Activated CD8-positive, alpha-beta memory T cell treated with anti-CD3 and anti-CD28 coated beads, Interleukin-2, amount 10 ng/mL, durations not matched to agents 7 days and 5 days (primary cell): ENCODE results near the gene PPP3CA. TPM values are rescaled to one million over a fixed set of nuclear protein-coding genes. Genes with fewer than 3 reads are reported as not detected.
"Not testable (repeated sequence)": the region's sequence is repeated elsewhere in the genome, so short reads cannot be mapped to it uniquely, and the experiment has no call there.

Source experiments
- ATAC-seq: fragments of 150-1000 bp; cut with Tn5 transposase; one replicate; pipeline ENCODE4 v1.10.0; 2021; ENCODE audit warnings: moderate library complexity
- CTCF ChIA-PET: fragments of 350-600 bp; sonication (Branson Sonifier 250); formaldehyde crosslinking; loops from one replicate; lab custom pipeline; 2021; ENCODE audit warnings: antibody characterized with exemption; lab: Charles Lee
- DNase-seq: peaks from one replicate; pipeline ENCODE4 v3.0.0-alpha.2; 2020
- H3K27ac Mint-ChIP-seq: one replicate; pipeline ENCODE4 v1.8.0; 2021; ENCODE audit warnings: mild to moderate bottlenecking, mixed read lengths
- H3K27me3 Mint-ChIP-seq: one replicate; pipeline ENCODE4 v1.8.0; 2021; ENCODE audit warnings: mixed read lengths
- H3K36me3 Mint-ChIP-seq: one replicate; pipeline ENCODE4 v1.8.0; 2021; ENCODE audit warnings: mild to moderate bottlenecking, mixed read lengths
- H3K4me1 Mint-ChIP-seq: one replicate; pipeline ENCODE4 v1.8.0; 2021; ENCODE audit warnings: mixed read lengths
- H3K4me3 Mint-ChIP-seq: one replicate; pipeline ENCODE4 v1.8.0; 2021; ENCODE audit warnings: mild to moderate bottlenecking, moderate library complexity, mixed read lengths
- H3K9me3 Mint-ChIP-seq: one replicate; pipeline ENCODE4 v1.8.0; 2022; ENCODE audit warnings: low read depth, mixed read lengths
- total RNA-seq, 2 experiments: library from RNA; stranded (reverse); gene quantifications; one replicate each; pipeline ENCODE4 v1.2.3, GENCODE V29; 2021

PPP3CA gene
- total RNA-seq, 2 experiments from 2014 or later = 30.4 to 50.9 TPM

DNA sequence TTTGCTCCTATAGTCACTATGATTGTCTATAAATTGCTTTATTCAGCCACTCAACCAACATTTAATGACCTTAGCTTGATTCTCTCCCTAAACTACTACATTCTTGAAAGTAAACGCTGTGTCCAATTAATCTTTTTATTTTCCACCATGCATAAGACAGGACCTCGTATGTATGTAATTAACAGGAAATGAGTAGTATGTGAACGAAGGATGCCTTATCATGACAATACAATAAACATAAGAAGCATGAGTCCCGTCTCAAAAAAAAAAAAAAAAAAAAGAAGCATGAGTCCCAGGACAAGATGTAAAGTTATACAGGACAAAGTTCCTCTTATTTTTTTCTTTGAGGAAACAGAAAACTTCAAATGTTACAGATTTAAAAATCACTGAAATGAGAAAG lies 92.5 kb downstream of the PPP3CA start:
- Mint-ChIP-seq H3K27me3 (no peaks in the 10 kb centered on the region), H3K36me3 (peaks cover 1% of the 10 kb centered on the region), H3K4me1 (peaks cover 22% of the 10 kb centered on the region), H3K27ac (no peak overlapping the region), H3K9me3 (no peaks in the 10 kb centered on the region), H3K4me3 (no peak overlapping the region)
- no peak for DNase-seq
- CTCF ChIA-PET = interaction anchor here (0.7 kb wide), 1 partner anchor 20 kb away, joined by 4 read pairs; no protein-coding TSS in a partner anchor
- ATAC-seq = no peak

DNA sequence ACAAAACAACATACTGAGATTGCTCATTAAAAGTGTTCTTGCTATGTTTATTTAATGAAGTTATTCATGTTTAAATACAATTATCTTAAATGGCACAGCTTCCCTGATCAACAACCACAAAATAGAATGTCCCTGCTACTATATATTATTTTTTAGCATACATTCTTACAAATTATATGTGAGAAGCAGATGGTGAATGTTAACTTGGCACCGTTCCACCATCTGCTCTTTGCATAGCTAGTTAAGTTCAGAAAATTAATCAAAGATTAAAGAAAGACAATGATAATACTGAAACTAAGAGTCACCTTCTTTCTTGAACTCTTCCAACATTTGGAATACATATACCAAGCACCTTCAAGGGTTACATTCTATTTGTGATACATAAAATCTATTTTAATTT lies 94.2 kb downstream of the PPP3CA start:
- CTCF ChIA-PET = no interaction called here
- no peaks in the 10 kb centered on the region for H3K27me3 Mint-ChIP-seq
- DNase-seq = no peak
- H3K9me3 Mint-ChIP-seq = no peaks in the 10 kb centered on the region
- peaks cover 10% of the 10 kb centered on the region for H3K4me1 Mint-ChIP-seq
- H3K36me3 Mint-ChIP-seq = no peaks in the 10 kb centered on the region
- H3K27ac Mint-ChIP-seq = no peak overlapping the region
- H3K4me3 Mint-ChIP-seq = no peak overlapping the region
- ATAC-seq = no peak

DNA sequence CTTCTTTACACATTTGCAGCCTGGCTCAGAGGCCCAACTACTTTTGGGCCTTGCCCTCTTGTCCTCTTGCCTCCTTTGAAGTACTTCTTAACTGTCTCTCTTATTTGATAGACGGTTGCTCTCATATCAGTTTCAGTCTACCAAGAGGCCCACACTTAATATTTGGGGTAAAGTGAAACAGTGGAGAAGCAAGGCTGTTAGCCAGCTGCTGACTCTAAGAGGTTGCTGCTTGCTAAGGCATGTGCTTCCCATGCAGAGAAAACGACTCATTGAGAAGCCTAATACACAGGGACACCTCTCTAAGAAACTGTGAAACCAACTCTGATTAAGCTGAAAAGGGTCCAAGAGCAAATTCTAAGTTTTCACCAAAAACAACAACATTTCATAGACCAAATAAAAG lies 94.6 kb downstream of the PPP3CA start:
- no peak for ATAC-seq
- Mint-ChIP-seq H3K4me3 (no peak overlapping the region), H3K9me3 (no peaks in the 10 kb centered on the region), H3K4me1 (peaks cover 10% of the 10 kb centered on the region), H3K27me3 (no peaks in the 10 kb centered on the region), H3K27ac (no peak overlapping the region), H3K36me3 (no peaks in the 10 kb centered on the region)
- CTCF ChIA-PET = no interaction called here
- DNase-seq = no peak

DNA sequence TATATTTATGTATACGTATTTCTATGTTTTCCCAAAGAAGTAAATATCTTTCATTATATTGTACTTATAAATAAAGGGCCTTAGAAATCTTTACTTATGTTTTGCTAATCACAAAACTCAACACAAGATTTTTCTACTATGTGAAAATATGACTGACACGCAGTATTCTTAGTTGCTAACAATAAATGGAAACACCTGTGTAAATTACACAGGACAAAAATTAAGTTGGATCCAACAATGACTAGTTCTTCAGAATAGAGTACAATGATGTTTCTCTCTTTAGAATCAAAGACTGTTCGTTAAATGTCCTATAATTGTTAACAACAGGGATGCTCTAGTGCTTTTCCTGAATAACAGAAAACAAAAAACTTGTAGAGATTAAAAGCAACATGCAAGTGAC lies 96.1 kb downstream of the PPP3CA start:
- peaks cover 2% of the 10 kb centered on the region for H3K36me3 Mint-ChIP-seq
- CTCF ChIA-PET = no interaction called here
- H3K27me3 Mint-ChIP-seq = no peaks in the 10 kb centered on the region
- no peak for DNase-seq
- peaks cover 10% of the 10 kb centered on the region for H3K4me1 Mint-ChIP-seq
- H3K27ac Mint-ChIP-seq = no peak overlapping the region
- no peak overlapping the region for H3K4me3 Mint-ChIP-seq
- ATAC-seq = no peak
- no peaks in the 10 kb centered on the region for H3K9me3 Mint-ChIP-seq

DNA sequence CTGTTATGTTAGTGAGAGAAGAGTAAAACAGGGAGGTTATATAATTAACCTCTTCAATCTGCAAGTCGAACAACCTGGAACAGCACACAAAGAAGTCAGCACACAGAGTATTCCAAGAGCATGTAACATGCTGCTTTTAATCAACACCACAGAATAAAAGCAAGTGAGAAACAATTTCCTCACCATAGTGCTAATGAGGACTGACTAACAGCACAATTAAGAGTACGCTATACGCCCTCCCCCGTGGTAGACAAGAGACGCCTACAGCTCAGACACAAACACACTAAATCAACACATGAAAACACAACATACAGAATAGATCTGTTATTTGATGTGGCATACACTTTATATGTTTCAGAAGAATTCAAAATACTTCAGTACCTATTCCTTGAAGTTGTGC lies 103.0 kb downstream of the PPP3CA start:
- Mint-ChIP-seq H3K4me1 (peaks cover 3% of the 10 kb centered on the region), H3K4me3 (no peak overlapping the region), H3K27ac (no peak overlapping the region), H3K9me3 (no peaks in the 10 kb centered on the region), H3K36me3 (peaks cover 2% of the 10 kb centered on the region), H3K27me3 (no peaks in the 10 kb centered on the region)
- DNase-seq (no peak), ATAC-seq (no peak)
- CTCF ChIA-PET = no interaction called here

DNA sequence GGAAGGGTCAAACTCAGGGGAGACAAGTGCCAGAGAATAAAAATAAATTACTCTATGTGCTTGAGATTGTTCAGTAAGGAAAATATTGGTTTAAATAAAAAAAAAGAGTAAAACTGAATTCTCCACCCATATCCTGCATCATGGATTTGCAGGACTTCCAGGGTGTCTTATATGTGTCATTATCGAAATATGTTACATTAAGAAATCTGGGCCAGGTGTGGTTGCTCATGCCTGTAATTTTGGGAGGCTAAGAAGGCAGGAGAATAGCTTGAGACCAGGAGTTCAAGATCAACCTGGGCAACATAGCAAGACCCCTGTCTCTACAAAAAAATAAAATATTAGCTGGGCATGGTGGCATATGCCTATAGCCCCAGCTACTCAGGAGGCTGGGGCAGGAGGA lies 104.9 kb downstream of the PPP3CA start:
- Mint-ChIP-seq H3K36me3 (peaks cover 2% of the 10 kb centered on the region), H3K4me1 (peaks cover 11% of the 10 kb centered on the region), H3K4me3 (no peak overlapping the region), H3K27me3 (no peaks in the 10 kb centered on the region), H3K27ac (no peak overlapping the region), H3K9me3 (no peaks in the 10 kb centered on the region)
- ATAC-seq (no peak), DNase-seq (no peak)
- CTCF ChIA-PET = no interaction called here

DNA sequence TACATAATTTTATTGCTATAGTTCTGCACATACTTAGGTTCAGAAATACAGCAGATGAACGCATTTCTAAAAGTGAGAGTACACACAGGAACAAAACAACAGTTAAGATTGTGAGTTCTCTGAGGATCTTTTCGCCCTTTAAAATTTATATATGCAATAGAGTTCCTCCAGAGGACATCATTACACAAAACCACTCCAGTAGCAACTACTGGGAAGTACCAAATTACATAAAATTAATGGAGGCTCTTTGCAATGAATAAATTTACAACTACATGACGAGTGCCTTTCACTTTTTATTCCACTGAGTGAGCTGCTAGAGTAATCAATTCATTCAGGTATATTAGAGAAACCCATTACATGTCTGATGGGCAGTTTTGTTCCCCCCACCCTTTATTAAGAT lies 107.2 kb downstream of the PPP3CA start:
- no peak for DNase-seq
- H3K36me3 Mint-ChIP-seq = no peaks in the 10 kb centered on the region
- no peak overlapping the region for H3K4me3 Mint-ChIP-seq
- H3K9me3 Mint-ChIP-seq = no peaks in the 10 kb centered on the region
- no peak overlapping the region for H3K27ac Mint-ChIP-seq
- no peaks in the 10 kb centered on the region for H3K27me3 Mint-ChIP-seq
- ATAC-seq = no peak
- CTCF ChIA-PET = no interaction called here
- peaks cover 11% of the 10 kb centered on the region for H3K4me1 Mint-ChIP-seq

DNA sequence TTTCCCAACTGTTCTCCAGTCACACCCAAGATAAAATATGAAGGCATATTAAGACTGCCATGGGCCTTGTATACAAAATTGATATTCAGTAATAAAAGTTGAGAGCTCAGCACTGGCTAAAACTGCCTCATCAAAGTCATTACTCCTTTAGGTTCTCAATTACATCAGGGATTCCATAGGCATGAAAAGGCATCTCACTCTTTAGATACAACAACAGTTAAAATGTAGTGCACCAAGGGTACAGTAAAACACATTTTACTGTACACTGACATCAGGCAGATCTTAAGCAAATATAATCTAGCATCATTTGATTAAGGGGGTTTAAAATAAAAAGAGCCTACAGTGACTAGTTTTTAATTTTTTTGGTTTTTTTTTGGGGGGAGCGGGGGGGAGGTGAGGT lies 107.7 kb downstream of the PPP3CA start:
- Mint-ChIP-seq H3K27me3 (no peaks in the 10 kb centered on the region), H3K9me3 (no peaks in the 10 kb centered on the region), H3K4me3 (no peak overlapping the region), H3K27ac (no peak overlapping the region), H3K36me3 (no peaks in the 10 kb centered on the region), H3K4me1 (peaks cover 11% of the 10 kb centered on the region)
- ATAC-seq = no peak
- CTCF ChIA-PET = no interaction called here
- DNase-seq = no peak

DNA sequence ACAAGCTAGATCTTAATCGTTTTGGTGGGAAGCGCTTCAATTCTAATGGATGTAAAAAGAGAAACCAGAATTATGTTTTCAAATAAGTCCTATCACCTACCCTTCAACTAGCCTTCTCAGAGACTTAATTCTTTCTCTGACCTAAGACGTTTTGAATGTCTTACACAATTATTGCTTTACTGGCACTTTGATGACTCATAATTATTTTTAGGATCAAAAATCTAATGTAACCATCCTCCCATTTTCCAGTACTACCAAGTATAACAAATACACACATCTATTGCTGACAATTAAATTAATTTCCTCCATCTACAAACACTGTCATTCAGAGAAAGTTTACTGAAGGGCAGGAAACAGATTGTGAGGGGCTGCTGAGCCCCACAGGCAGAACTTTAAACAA lies 108.6 kb downstream of the PPP3CA start:
- no peak overlapping the region for H3K4me3 Mint-ChIP-seq
- CTCF ChIA-PET = no interaction called here
- no peaks in the 10 kb centered on the region for H3K9me3 Mint-ChIP-seq
- H3K27me3 Mint-ChIP-seq = no peaks in the 10 kb centered on the region
- H3K4me1 Mint-ChIP-seq = peaks cover 11% of the 10 kb centered on the region
- DNase-seq (no peak), ATAC-seq (no peak)
- no peak overlapping the region for H3K27ac Mint-ChIP-seq
- H3K36me3 Mint-ChIP-seq = no peaks in the 10 kb centered on the region

DNA sequence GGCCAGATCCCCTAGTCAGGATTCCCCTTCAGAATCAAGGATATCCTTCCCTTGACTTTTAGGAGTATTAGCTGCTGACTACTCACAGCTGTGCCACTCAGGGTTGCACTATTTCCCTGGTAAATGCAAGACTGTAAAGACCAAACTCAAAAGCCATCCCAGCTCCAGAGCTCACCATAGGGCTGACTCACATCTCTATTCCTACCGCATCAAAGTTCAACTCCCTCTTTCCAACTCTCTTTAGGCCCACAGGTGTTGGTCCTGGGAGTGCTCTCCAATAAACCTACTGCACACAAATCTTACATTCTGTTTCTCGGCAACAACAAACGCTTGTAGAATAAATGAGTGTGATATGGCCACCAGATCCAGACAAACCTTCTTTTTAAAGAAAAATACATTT lies 109.6 kb downstream of the PPP3CA start:
- CTCF ChIA-PET = interaction anchor here (1.2 kb wide), 1 partner anchor 19 kb away, joined by 3 read pairs; no protein-coding TSS in a partner anchor
- no peak for DNase-seq
- H3K9me3 Mint-ChIP-seq = no peaks in the 10 kb centered on the region
- H3K27me3 Mint-ChIP-seq = no peaks in the 10 kb centered on the region
- no peak for ATAC-seq
- no peak overlapping the region for H3K27ac Mint-ChIP-seq
- peaks cover 11% of the 10 kb centered on the region for H3K4me1 Mint-ChIP-seq
- H3K4me3 Mint-ChIP-seq = no peak overlapping the region
- H3K36me3 Mint-ChIP-seq = no peaks in the 10 kb centered on the region

DNA sequence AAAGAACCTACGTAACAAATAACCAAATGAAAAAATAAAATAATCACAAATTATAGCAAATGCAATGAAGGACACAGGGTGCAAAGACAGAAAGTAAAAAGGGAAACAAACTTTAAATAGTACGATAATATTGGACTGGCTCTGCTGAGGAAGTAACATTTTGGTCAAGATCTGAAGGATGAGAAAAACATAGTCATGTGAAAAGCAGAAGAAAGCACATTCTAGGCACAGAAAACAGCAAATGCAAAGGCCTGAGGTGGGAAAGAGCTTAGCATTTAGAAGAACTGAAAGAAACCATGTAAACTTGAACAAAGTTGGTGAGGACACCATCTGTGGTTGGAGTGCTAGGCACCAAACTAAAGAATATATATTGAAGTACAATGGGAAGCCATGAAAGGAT lies 111.2 kb downstream of the PPP3CA start:
- CTCF ChIA-PET = no interaction called here
- no peak for DNase-seq
- Mint-ChIP-seq H3K4me3 (no peak overlapping the region), H3K9me3 (no peaks in the 10 kb centered on the region), H3K36me3 (no peaks in the 10 kb centered on the region), H3K27me3 (no peaks in the 10 kb centered on the region), H3K27ac (no peak overlapping the region), H3K4me1 (peaks cover 18% of the 10 kb centered on the region)
- no peak for ATAC-seq

DNA sequence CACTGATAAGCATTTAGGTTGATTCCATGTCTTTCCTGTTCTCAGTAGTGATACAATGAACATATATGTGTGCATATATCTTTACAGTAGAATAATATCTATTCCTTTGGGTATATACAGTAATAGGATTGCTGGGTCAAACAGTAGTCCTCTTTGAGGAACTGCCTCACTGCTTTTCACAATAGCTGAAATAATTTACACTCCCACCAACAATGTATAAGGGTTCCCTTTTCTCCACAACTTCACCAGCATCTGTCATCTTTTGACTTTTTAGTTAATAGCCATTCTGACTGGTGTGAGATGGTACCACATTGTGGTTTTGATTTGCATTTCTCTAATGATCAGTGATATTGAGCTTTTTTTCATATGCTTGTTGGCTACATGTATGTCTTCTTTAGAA lies 113.2 kb downstream of the PPP3CA start:
- DNase-seq, ATAC-seq, H3K36me3 Mint-ChIP-seq, H3K27me3 Mint-ChIP-seq, H3K4me3 Mint-ChIP-seq, H3K9me3 Mint-ChIP-seq, H3K27ac Mint-ChIP-seq: not testable (repeated sequence)
- CTCF ChIA-PET = interaction anchor here (0.6 kb wide), 1 partner anchor 21 kb away, joined by 4 read pairs; no protein-coding TSS in a partner anchor
- H3K4me1 Mint-ChIP-seq = peaks cover 17% of the 10 kb centered on the region

DNA sequence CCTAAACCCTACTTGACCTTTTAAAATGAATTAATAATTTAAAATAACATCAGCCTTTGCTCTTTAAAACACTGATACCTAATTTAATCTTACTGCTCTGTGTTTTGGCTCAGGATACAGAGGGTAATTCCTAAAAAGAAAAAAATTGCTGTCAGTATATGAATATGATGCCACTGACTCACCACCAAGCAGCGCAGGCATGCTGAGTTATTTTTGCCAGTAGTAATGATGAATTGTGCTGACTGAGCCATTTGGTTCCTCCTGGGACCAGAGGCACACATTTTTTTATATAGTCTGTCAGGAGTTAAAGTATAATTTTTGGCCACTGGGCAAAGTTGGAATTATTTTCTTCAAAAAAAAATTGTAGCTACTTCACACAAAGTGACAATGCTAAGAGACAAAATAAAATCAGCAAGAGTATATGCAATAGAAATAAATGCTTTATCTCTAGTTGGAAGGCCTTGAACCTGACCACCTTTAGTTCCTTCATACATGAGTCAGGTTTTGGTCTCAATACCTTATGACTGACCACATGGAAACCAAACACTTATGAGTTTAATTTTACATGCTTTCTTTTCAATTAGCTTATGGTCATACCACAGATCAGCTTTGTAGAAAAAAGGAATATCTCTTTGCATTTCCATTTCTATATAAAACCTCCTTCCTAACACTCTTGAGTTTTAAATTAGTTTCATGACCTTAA lies 115.1 kb downstream of the PPP3CA start:
- Mint-ChIP-seq H3K9me3 (peaks cover 4% of the 10 kb centered on the region), H3K27me3 (no peaks in the 10 kb centered on the region), H3K27ac (no peak overlapping the region), H3K36me3 (peaks cover 11% of the 10 kb centered on the region), H3K4me1 (peaks cover 11% of the 10 kb centered on the region), H3K4me3 (no peak overlapping the region)
- DNase-seq = no peak
- CTCF ChIA-PET = no interaction called here
- peak; percentile 33 for ATAC-seq

DNA sequence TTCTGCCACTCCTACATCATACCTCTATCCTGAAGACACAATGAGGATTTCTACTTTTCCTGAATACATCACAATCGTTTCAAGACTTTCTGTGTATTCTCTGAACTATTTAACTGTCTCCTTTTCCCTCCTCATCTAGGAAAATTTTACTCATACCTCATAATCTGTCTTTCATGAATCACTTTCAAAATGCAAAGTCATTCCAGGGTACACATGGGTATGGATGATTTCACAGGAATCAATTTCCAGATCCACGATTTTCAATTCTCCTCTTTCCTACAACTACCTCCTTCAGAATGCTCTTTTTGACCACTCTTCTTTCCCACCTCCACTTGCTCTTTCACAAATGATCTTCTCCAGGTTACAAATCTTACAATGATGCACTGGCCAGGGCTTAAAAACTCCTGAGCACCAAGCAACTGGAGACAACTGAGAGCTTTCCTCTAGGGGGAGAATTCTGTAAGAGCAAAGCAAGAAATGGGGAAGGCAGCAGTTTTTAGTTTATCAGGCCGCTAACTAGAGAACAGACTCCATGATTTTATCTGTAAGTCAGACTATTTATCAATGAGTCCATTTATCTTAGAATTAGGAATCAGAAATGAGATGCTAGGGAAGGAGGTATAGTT lies 116.4 kb downstream of the PPP3CA start:
- CTCF ChIA-PET = no interaction called here
- H3K27me3 Mint-ChIP-seq = no peaks in the 10 kb centered on the region
- H3K4me3 Mint-ChIP-seq = no peak overlapping the region

More for the DNA sequence above, 116.4 kb downstream of the PPP3CA start:
- no peak for ATAC-seq
- Mint-ChIP-seq H3K36me3 (peaks cover 11% of the 10 kb centered on the region), H3K27ac (no peak overlapping the region), H3K9me3 (peaks cover 4% of the 10 kb centered on the region), H3K4me1 (peaks cover 11% of the 10 kb centered on the region)
- no peak for DNase-seq
